K562 (cell line): ENCODE data around the gene FOXL3. TPM values are rescaled to one million over a fixed set of nuclear protein-coding genes. Genes with fewer than 3 reads are reported as not detected.

ENCODE experiments used
- ATAC-seq: fragments of 200-7000 bp; cut with Tn5 transposase; 3 replicates; pipeline ENCODE4 v1.9.1; 2020; ENCODE audit warnings: moderate library complexity
- BruUV-seq: library from RNA; stranded (reverse); fragments of 400-500 nt; replicated peaks from 2 replicates; lab custom pipeline; 2021; lab: Mats Ljungman, UMichigan
- CTCF ChIA-PET: fragments of 300-600 bp; formaldehyde crosslinking; extraction: SDS; loops from one replicate; lab custom pipeline; 2021; ENCODE audit warnings: low intra/inter-chr PET ratio; lab: Yijun Ruan, JAX
- POLR2A ChIA-PET: fragments of 300-600, 350-650 bp; sonication (Branson Sonifier 250); formaldehyde crosslinking; extraction: SDS; loops from one replicate; lab custom pipeline; 2021; ENCODE audit warnings: antibody characterized with exemption, inconsistent platforms; lab: Yijun Ruan, JAX
- DNase-seq, 4 experiments: peaks; one replicate each; pipeline versions ENCODE4 v3.0.0 to v3.0.0-alpha.2; 2011 to 2018; ENCODE audit warnings: low spot score in 3 of 4, mixed read lengths in 3 of 4; ENCODE audit errors: extremely low read depth in 1 of 4
- FAIRE-seq: peaks from 2 replicates; lab custom pipeline; 2011; peaks lifted over from hg19 to GRCh38; lab: Jason Lieb, UNC
- H2AFZ ChIP-seq: 2 replicates; pipeline ENCODE4 v1.6.0; 2011; ENCODE audit warnings: low read depth, low read length, control low read depth, inconsistent platforms
- H3K27ac ChIP-seq: fragments of 200-600 bp; 3 replicates; pipeline ENCODE4 v1.8.0; 2011; ENCODE audit warnings: low read depth, mild to moderate bottlenecking, control low read depth, inconsistent platforms, low read length, moderate library complexity, mixed read lengths; ENCODE audit errors: extremely low read depth
- H3K27me3 ChIP-seq, 2 experiments: fragments of 300-600 bp in 1 of 2; 2 replicates in 1 of 2; 3 replicates in 1 of 2; pipeline versions ENCODE4 v1.6.0 to v1.8.0; 2011; ENCODE audit warnings: inconsistent platforms in 2 of 2, low read length in 2 of 2, mild to moderate bottlenecking in 1 of 2, mixed read lengths in 1 of 2, moderate library complexity in 1 of 2; ENCODE audit not compliant: control insufficient read depth in 2 of 2, insufficient read depth in 2 of 2
- H3K36me3 ChIP-seq: fragments of 300-600 bp; 3 replicates; pipeline ENCODE4 v1.8.0; 2011; ENCODE audit warnings: mild to moderate bottlenecking, low read length, inconsistent platforms; ENCODE audit not compliant: control insufficient read depth, insufficient read depth
- H3K4me1 ChIP-seq, 2 experiments: fragments of 200-600 bp in 1 of 2; replicated peaks in 1 of 2; 2 replicates in 1 of 2; 3 replicates in 1 of 2; pipeline versions ENCODE4 v1.5.1 to v1.8.0; 2011; ENCODE audit warnings: inconsistent platforms in 2 of 2, low read length in 2 of 2, mild to moderate bottlenecking in 1 of 2, mixed read lengths in 1 of 2, moderate library complexity in 1 of 2; ENCODE audit not compliant: control insufficient read depth in 2 of 2, insufficient read depth in 2 of 2
- H3K4me2 ChIP-seq: 2 replicates; pipeline ENCODE4 v1.6.1; 2011; ENCODE audit warnings: low read length, control low read depth, inconsistent platforms, mixed read lengths; ENCODE audit not compliant: insufficient read depth
- H3K4me3 ChIP-seq: fragments of 200-600 bp; sonication (generic), shearing (Covaris generic); 2 replicates; pipeline ENCODE4 v1.5.1; 2016; ENCODE audit warnings: control low read depth, inconsistent platforms
- H3K79me2 ChIP-seq: fragments of 200-600 bp; 3 replicates; pipeline ENCODE4 v1.8.0; 2011; ENCODE audit warnings: low read length, inconsistent platforms; ENCODE audit not compliant: control insufficient read depth, insufficient read depth
- H3K9ac ChIP-seq, 2 experiments: 2 replicates each; pipeline versions ENCODE4 v1.6.0 to v1.6.1; 2011; ENCODE audit warnings: low read depth in 2 of 2, low read length in 2 of 2, control low read depth in 1 of 2, inconsistent platforms in 1 of 2, mild to moderate bottlenecking in 1 of 2, mixed read lengths in 1 of 2; ENCODE audit not compliant: insufficient read depth in 1 of 2
- H3K9me1 ChIP-seq: one replicate; pipeline ENCODE4 v1.6.0; 2011; ENCODE audit warnings: inconsistent platforms, mild to moderate bottlenecking, low read length, moderate library complexity; ENCODE audit not compliant: control insufficient read depth, insufficient read depth
- H3K9me3 ChIP-seq: replicated peaks from 2 replicates; pipeline ENCODE4 v1.5.1; 2011; ENCODE audit warnings: low read depth, low read length, inconsistent platforms; ENCODE audit not compliant: control insufficient read depth, insufficient read depth
- H4K20me1 ChIP-seq: replicated peaks from 2 replicates; pipeline ENCODE4 v1.6.1; 2011; ENCODE audit warnings: low read length, inconsistent platforms, mixed read lengths; ENCODE audit not compliant: control insufficient read depth, insufficient read depth
- ARNT ChIP-seq, 2 experiments: fragments of 450-650 bp; IDR thresholded peaks; 2 replicates each; pipeline ENCODE4 v1.6.1; 2016; ENCODE audit warnings: mild to moderate bottlenecking in 1 of 2
- ASH1L ChIP-seq: fragments of 450-650 bp; IDR thresholded peaks from 2 replicates; pipeline ENCODE4 v1.6.1; 2018; ENCODE audit warnings: borderline replicate concordance, mild to moderate bottlenecking, low read depth; ENCODE audit not compliant: partially characterized antibody
- FOSL1 ChIP-seq: fragments of 200-800 bp; sonication (Bioruptor generic); conservative IDR thresholded peaks from 2 replicates; pipeline ENCODE4 v1.6.1; 2016; ENCODE audit warnings: missing genetic modification characterization, missing compliant biosample characterization
- HEY1 ChIP-seq: fragments of 250-450 bp; sonication (Bioruptor Pico); IDR thresholded peaks from 2 replicates; pipeline ENCODE4 v1.5.0; 2020; ENCODE audit warnings: mild to moderate bottlenecking, moderate library complexity, borderline replicate concordance
- HIVEP1 ChIP-seq: fragments of 250-450 bp; sonication (Bioruptor Pico); IDR thresholded peaks from 2 replicates; pipeline ENCODE4 v1.4.0; 2020; ENCODE audit warnings: mild to moderate bottlenecking
- HNRNPUL1 ChIP-seq: fragments of 200-400 bp; formaldehyde crosslinking; IDR thresholded peaks from 2 replicates; pipeline ENCODE4 v1.6.1; 2017; ENCODE audit warnings: low read length
- NCOA1 ChIP-seq: fragments of 450-650 bp; IDR thresholded peaks from 2 replicates; pipeline ENCODE4 v1.6.1; 2016; ENCODE audit warnings: low read depth
- NR2F6 ChIP-seq: fragments of 450-650 bp; formaldehyde crosslinking; IDR thresholded peaks from 2 replicates; pipeline ENCODE4 v1.4.0; 2020; ENCODE audit warnings: mild to moderate bottlenecking
- PURB ChIP-seq: sonication (generic); formaldehyde crosslinking; IDR thresholded peaks from 2 replicates; pipeline ENCODE4 v1.9.0; 2021; ENCODE audit warnings: low read depth, mild to moderate bottlenecking, missing genetic modification reagents
- RNF219 ChIP-seq: fragments of 250-450 bp; sonication (Bioruptor Pico); IDR thresholded peaks from 2 replicates; pipeline ENCODE4 v1.5.0; 2022; ENCODE audit warnings: mild to moderate bottlenecking
- WHSC1 ChIP-seq: IDR thresholded peaks from one replicate; pipeline ENCODE4 v1.6.1; 2012; ENCODE audit warnings: low read length, control low read depth, inconsistent platforms
- ZKSCAN3 ChIP-seq: fragments of 250-450 bp; sonication (Bioruptor Pico); IDR thresholded peaks from 2 replicates; pipeline ENCODE4 v1.4.0; 2020
- ZNF165 ChIP-seq: fragments of 250-450 bp; sonication (Bioruptor Pico); IDR thresholded peaks from 2 replicates; pipeline ENCODE4 v1.4.0; 2020; ENCODE audit warnings: borderline replicate concordance
- WGBS: fragments of 100-300 bp; shearing (Covaris generic); methylation state at CpG from one replicate; pipeline ENCODE4 v1.1.6; 2016; ENCODE audit warnings: low coverage, mixed read lengths; ENCODE audit not compliant: insufficient coverage; ENCODE audit errors: missing lambda C conversion rate; 5-methylcytosine and 5-hydroxymethylcytosine counted together
- in situ Hi-C: fragments of 300-500 bp; cut with MboI; formaldehyde crosslinking; loops from 4 replicates; pipeline ENCODE4 v1.15.0; 2018; ENCODE audit warnings: inconsistent platforms, mixed read lengths
- intact Hi-C: fragments of 100-400 bp; cut with micrococcal nuclease; formaldehyde crosslinking; loops from 2 replicates; pipeline ENCODE4 v1.14.2; 2022
- polyA plus RNA-seq, 8 experiments: library from polyadenylated mRNA; depleted of rRNA in 4 of 8; stranded (reverse) in 5 of 8; unstranded in 3 of 8; fragments of >200 nt; fragmentation: Nextera tagmentation in 2 of 8; fragmentation: Illumina TruSeq in 1 of 8; extraction: Ambion mirVana in 2 of 8; extraction: Trizol in 1 of 8; gene quantifications; 2 replicates each; pipeline versions ENCODE4 v1.2.1 to v1.2.3, GENCODE V29; 2011 to 2014; ENCODE audit warnings: inconsistent platforms in 1 of 8, missing spikeins in 1 of 8
- total RNA-seq, 7 experiments: library from RNA; depleted of rRNA in 6 of 7; stranded (reverse); fragments of >200 nt in 6 of 7; fragmentation: Illumina TruSeq in 2 of 7; extraction: Trizol in 2 of 7; gene quantifications; 2 replicates each; pipeline versions ENCODE4 v1.2.1 to v1.2.3, GENCODE V29; 2011 to 2021; ENCODE audit warnings: low replicate concordance in 1 of 7
- TF ChIP-seq, protein P1 (sequence below), 2 experiments: IDR thresholded peaks; 2 replicates each; pipeline ENCODE4 v1.6.1; 2011; ENCODE audit warnings: borderline replicate concordance in 1 of 2, control low read depth in 1 of 2, low read depth in 1 of 2, low read length in 1 of 2, mild to moderate bottlenecking in 1 of 2, mixed read lengths in 1 of 2, moderate library complexity in 1 of 2; ENCODE audit not compliant: insufficient read depth in 1 of 2, insufficient read length in 1 of 2, poor library complexity in 1 of 2, severe bottlenecking in 1 of 2; ENCODE audit errors: extremely low read depth in 1 of 2
- TF ChIP-seq, protein P2 (sequence below), 2 experiments: IDR thresholded peaks; 2 replicates each; pipeline ENCODE4 v1.6.1; 2012; ENCODE audit warnings: improper control_type of control experiment in 2 of 2, low read depth in 2 of 2, low read length in 2 of 2, borderline replicate concordance in 1 of 2
- TF ChIP-seq, protein P3 (sequence below): fragments of 250-450 bp; sonication (Bioruptor Pico); IDR thresholded peaks from 2 replicates; pipeline ENCODE4 v1.5.0; 2021

The FOXL3 gene
- total and polyA plus RNA-seq, 9 of the 15 experiments (the other 6 are each of a cell fraction or from before 2014, with no cell fraction given): not detected

DNA sequence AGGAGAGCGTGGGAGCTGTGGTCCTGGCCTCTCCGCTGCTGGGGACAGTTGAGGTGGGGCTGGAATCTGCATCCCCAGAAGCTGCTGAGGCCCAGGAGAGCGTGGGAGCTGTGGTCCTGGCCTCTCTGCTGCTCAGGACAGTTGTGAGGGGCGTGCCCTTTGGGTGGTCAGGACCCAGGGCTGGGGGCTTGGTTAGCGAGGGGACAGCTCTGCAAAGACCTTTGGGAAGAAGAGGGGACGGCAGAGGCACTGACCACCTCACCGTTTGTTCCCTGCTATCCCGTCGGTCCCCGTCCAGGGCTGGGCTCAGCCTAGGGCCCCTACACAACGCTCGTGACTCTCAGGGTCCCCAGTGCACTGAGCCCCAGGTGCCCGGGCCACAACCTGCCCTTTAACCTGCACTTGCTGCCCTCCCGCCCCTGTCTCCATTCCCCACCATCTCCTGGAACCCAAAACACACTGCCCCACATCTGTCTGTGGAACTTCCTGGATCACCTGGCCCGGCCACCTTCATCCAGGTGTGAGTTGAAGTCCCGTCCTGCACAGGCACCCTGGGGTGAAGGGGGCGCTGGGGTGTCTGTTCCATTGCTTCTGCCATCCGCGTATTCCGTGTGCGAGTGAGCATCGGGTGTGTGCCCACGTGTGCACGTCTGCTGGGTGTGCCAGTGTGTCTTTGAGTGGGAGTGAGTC lies 14.1 kb downstream of the FOXL3 start:
- H2AFZ ChIP-seq: no peak overlapping the region
- ATAC-seq (no peak), FAIRE-seq (no peak), DNase-seq (no peak)
- no peak overlapping the region; a peak in 1 of 4 replicates for H3K9ac ChIP-seq
- WGBS: 18% methylated on average over 20 of the region's 24 CpGs
- H3K4me2 ChIP-seq: no peak overlapping the region; the same call in 1 of the 2 replicates
- H4K20me1 ChIP-seq: peaks cover 12% of the 10 kb centered on the region; the same call in 1 of the 2 replicates
- H3K9me1 ChIP-seq: peaks cover 4% of the 10 kb centered on the region
- intact Hi-C loops (no loop called here), in situ Hi-C loops (no loop called here)
- H3K4me1 ChIP-seq: no peaks in the 10 kb centered on the region
- H3K79me2 ChIP-seq: no peaks in the 10 kb centered on the region
- BruUV-seq: no TSS peak
- POLR2A ChIA-PET: no interaction called here
- H3K27ac ChIP-seq: no peak overlapping the region
- CTCF ChIA-PET: no interaction called here
- peaks cover 3% of the 10 kb centered on the region; the same call in 1 of the 2 replicates for H3K9me3 ChIP-seq
- H3K27me3 ChIP-seq: peaks cover 7 to 70% of the 10 kb centered on the region in 2 experiments; a peak in 4 of 5 replicates
- no peaks in the 10 kb centered on the region for H3K36me3 ChIP-seq
- no peak overlapping the region for H3K4me3 ChIP-seq
- TF ChIP-seq, protein P1, sequence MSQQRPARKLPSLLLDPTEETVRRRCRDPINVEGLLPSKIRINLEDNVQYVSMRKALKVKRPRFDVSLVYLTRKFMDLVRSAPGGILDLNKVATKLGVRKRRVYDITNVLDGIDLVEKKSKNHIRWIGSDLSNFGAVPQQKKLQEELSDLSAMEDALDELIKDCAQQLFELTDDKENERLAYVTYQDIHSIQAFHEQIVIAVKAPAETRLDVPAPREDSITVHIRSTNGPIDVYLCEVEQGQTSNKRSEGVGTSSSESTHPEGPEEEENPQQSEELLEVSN (IDR thresholded peaks at IDR 0.05; ENCODE audit: borderline replicate concordance in 1 of 2, extremely low read depth in 1 of 2, insufficient read depth in 1 of 2, insufficient read length in 1 of 2, low read depth in 1 of 2, low read length in 1 of 2, poor library complexity in 1 of 2, severe bottlenecking in 1 of 2): no peak
- TF ChIP-seq, protein P2, sequence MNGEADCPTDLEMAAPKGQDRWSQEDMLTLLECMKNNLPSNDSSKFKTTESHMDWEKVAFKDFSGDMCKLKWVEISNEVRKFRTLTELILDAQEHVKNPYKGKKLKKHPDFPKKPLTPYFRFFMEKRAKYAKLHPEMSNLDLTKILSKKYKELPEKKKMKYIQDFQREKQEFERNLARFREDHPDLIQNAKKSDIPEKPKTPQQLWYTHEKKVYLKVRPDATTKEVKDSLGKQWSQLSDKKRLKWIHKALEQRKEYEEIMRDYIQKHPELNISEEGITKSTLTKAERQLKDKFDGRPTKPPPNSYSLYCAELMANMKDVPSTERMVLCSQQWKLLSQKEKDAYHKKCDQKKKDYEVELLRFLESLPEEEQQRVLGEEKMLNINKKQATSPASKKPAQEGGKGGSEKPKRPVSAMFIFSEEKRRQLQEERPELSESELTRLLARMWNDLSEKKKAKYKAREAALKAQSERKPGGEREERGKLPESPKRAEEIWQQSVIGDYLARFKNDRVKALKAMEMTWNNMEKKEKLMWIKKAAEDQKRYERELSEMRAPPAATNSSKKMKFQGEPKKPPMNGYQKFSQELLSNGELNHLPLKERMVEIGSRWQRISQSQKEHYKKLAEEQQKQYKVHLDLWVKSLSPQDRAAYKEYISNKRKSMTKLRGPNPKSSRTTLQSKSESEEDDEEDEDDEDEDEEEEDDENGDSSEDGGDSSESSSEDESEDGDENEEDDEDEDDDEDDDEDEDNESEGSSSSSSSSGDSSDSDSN (IDR thresholded peaks at IDR 0.05; ENCODE audit: borderline replicate concordance in 1 of 2, low read depth in 2 of 2, low read length in 2 of 2): no peak
- no peak for TF ChIP-seq ZNF165 (CRISPR knock-in tag)
- no peak for TF ChIP-seq HEY1 (CRISPR knock-in tag)
- no peak for TF ChIP-seq FOSL1
- TF ChIP-seq RNF219 (CRISPR knock-in tag): no peak
- TF ChIP-seq ARNT (IDR thresholded peaks at IDR 0.05): no peak
- TF ChIP-seq HNRNPUL1: no peak
- no peak for TF ChIP-seq NCOA1
- no peak for TF ChIP-seq WHSC1
- TF ChIP-seq HIVEP1 (CRISPR knock-in tag): no peak
- TF ChIP-seq, protein P3, sequence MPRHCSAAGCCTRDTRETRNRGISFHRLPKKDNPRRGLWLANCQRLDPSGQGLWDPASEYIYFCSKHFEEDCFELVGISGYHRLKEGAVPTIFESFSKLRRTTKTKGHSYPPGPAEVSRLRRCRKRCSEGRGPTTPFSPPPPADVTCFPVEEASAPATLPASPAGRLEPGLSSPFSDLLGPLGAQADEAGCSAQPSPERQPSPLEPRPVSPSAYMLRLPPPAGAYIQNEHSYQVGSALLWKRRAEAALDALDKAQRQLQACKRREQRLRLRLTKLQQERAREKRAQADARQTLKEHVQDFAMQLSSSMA (CRISPR knock-in tag): no peak
- TF ChIP-seq ZKSCAN3 (CRISPR knock-in tag): no peak
- TF ChIP-seq PURB: no peak
- TF ChIP-seq NR2F6 (CRISPR knock-in tag): no peak
- TF ChIP-seq ASH1L: no peak
